GM23338 (cell line): ENCODE measurements around the gene ARF1. TPM values are rescaled to one million over a fixed set of nuclear protein-coding genes. Genes with fewer than 3 reads are reported as not detected.

Experiments
- ATAC-seq: fragments of 200-7000 bp; cut with Tn5 transposase; 3 replicates; pipeline ENCODE4 v1.9.1; 2020
- DNase-seq: peaks from one replicate; pipeline ENCODE4 v3.0.0-alpha.2; 2015; ENCODE audit warnings: low spot score
- H2AFZ ChIP-seq: fragments of 200-600 bp; sonication (generic); 2 replicates; pipeline ENCODE4 v1.8.0; 2016; ENCODE audit warnings: antibody characterized with exemption, mild to moderate bottlenecking, moderate library complexity
- H3F3A ChIP-seq: fragments of 200-600 bp; sonication (generic); replicated peaks from 2 replicates; pipeline ENCODE4 v1.8.0; 2017; ENCODE audit warnings: antibody characterized with exemption, mixed run types, low read depth
- H3K27ac ChIP-seq: fragments of 200-600 bp; sonication (generic); 2 replicates; pipeline ENCODE4 v1.6.1; 2016; ENCODE audit warnings: low read depth
- H3K27me3 ChIP-seq: fragments of 200-600 bp; sonication (generic); 2 replicates; pipeline ENCODE4 v1.8.0; 2016; ENCODE audit warnings: mild to moderate bottlenecking, mixed run types, moderate library complexity; ENCODE audit not compliant: insufficient read depth
- H3K36me3 ChIP-seq: fragments of 200-600 bp; sonication (generic); 2 replicates; pipeline ENCODE4 v1.8.0; 2016; ENCODE audit warnings: mild to moderate bottlenecking; ENCODE audit not compliant: insufficient read depth
- H3K4me1 ChIP-seq: fragments of 200-600 bp; sonication (generic); 2 replicates; pipeline ENCODE4 v1.8.0; 2016; ENCODE audit warnings: mild to moderate bottlenecking, moderate library complexity; ENCODE audit not compliant: insufficient read depth
- H3K4me2 ChIP-seq: fragments of 200-600 bp; sonication (generic); 2 replicates; pipeline ENCODE4 v1.7.1; 2017; ENCODE audit warnings: mixed run types
- H3K4me3 ChIP-seq: fragments of 200-600 bp; sonication (generic); 2 replicates; pipeline ENCODE4 v1.6.1; 2016; ENCODE audit warnings: mixed run types
- H3K79me2 ChIP-seq: fragments of 200-600 bp; sonication (generic); replicated peaks from 2 replicates; pipeline ENCODE4 v1.8.0; 2017; ENCODE audit warnings: mild to moderate bottlenecking; ENCODE audit not compliant: insufficient read depth
- H3K9me2 ChIP-seq: fragments of 200-600 bp; sonication (generic); 2 replicates; pipeline ENCODE4 v1.8.0; 2017; ENCODE audit not compliant: insufficient read depth
- H4K20me1 ChIP-seq: fragments of 200-600 bp; sonication (generic); replicated peaks from 2 replicates; pipeline ENCODE4 v1.8.0; 2017; ENCODE audit warnings: mild to moderate bottlenecking; ENCODE audit not compliant: insufficient read depth
- H3K27ac Mint-ChIP-seq: 2 replicates; pipeline ENCODE4 v1.8.0; 2020; ENCODE audit warnings: inconsistent platforms, mild to moderate bottlenecking, moderate library complexity, mixed read lengths
- H3K27me3 Mint-ChIP-seq: 3 replicates; pipeline ENCODE4 v1.8.0; 2022; ENCODE audit warnings: low read depth, mild to moderate bottlenecking, moderate library complexity, mixed read lengths, inconsistent platforms; ENCODE audit not compliant: insufficient read depth, poor library complexity
- H3K36me3 Mint-ChIP-seq: 3 replicates; pipeline ENCODE4 v1.8.0; 2021; ENCODE audit warnings: low read depth, mild to moderate bottlenecking, inconsistent platforms, moderate library complexity, mixed read lengths
- H3K4me1 Mint-ChIP-seq: 3 replicates; pipeline ENCODE4 v1.8.0; 2020; ENCODE audit warnings: mild to moderate bottlenecking, inconsistent platforms, mixed read lengths
- H3K4me3 Mint-ChIP-seq: 3 replicates; pipeline ENCODE4 v1.8.0; 2021; ENCODE audit warnings: moderate library complexity, mild to moderate bottlenecking, inconsistent platforms, mixed read lengths
- H3K9me3 Mint-ChIP-seq: 3 replicates; pipeline ENCODE4 v1.8.0; 2020; ENCODE audit warnings: moderate library complexity, mild to moderate bottlenecking, inconsistent platforms, mixed read lengths
- CREB1 ChIP-seq: fragments of 250-450 bp; sonication (Bioruptor Pico); IDR thresholded peaks from 2 replicates; pipeline ENCODE4 v1.5.0; 2020; ENCODE audit warnings: low read depth, mild to moderate bottlenecking, moderate library complexity
- JUNB ChIP-seq: IDR thresholded peaks from one replicate; pipeline ENCODE4 v1.6.1; 2016; ENCODE audit warnings: antibody characterized with exemption; ENCODE audit not compliant: unreplicated experiment
- NANOG ChIP-seq: IDR thresholded peaks from 2 replicates; pipeline ENCODE4 v1.6.1; 2016; ENCODE audit warnings: antibody characterized with exemption, borderline replicate concordance
- STAT1 ChIP-seq: IDR thresholded peaks from one replicate; pipeline ENCODE4 v1.6.1; 2016; ENCODE audit warnings: antibody characterized with exemption; ENCODE audit not compliant: unreplicated experiment
- ZNF331 ChIP-seq: fragments of 250-450 bp; sonication (Bioruptor Pico); IDR thresholded peaks from 2 replicates; pipeline ENCODE4 v1.5.0; 2020; ENCODE audit warnings: low read depth, mild to moderate bottlenecking, moderate library complexity
- polyA plus RNA-seq: library from polyadenylated mRNA; unstranded; fragments of >200 nt; fragmentation: Nextera tagmentation; extraction: Ambion mirVana; gene quantifications from 2 replicates; pipeline ENCODE4 v1.2.1, GENCODE V29; 2016
- total RNA-seq: library from RNA; depleted of rRNA; stranded (reverse); fragments of >200 nt; shearing (Covaris generic); gene quantifications from 2 replicates; pipeline ENCODE4 v1.2.3, GENCODE V29; 2014
- TF ChIP-seq, protein P1 (sequence below): IDR thresholded peaks from one replicate; pipeline ENCODE4 v1.6.1; 2018; ENCODE audit warnings: antibody characterized with exemption; ENCODE audit not compliant: unreplicated experiment
- TF ChIP-seq, protein P2 (sequence below), 2 experiments: fragments of 200-600 bp in 1 of 2; sonication (generic) in 1 of 2; conservative IDR thresholded peaks; 2 replicates each; pipeline versions ENCODE4 v1.5.1 to v1.6.1; 2016 to 2017; ENCODE audit warnings: antibody characterized with exemption in 2 of 2, low read depth in 2 of 2, mild to moderate bottlenecking in 2 of 2, moderate library complexity in 1 of 2
- TF ChIP-seq, protein P3 (sequence below): IDR thresholded peaks from 2 replicates; pipeline ENCODE4 v1.6.1; 2016; ENCODE audit warnings: antibody characterized with exemption

ARF1 gene
- total and polyA plus RNA-seq, 2 experiments from 2014 or later: 210 to 306 TPM

DNA sequence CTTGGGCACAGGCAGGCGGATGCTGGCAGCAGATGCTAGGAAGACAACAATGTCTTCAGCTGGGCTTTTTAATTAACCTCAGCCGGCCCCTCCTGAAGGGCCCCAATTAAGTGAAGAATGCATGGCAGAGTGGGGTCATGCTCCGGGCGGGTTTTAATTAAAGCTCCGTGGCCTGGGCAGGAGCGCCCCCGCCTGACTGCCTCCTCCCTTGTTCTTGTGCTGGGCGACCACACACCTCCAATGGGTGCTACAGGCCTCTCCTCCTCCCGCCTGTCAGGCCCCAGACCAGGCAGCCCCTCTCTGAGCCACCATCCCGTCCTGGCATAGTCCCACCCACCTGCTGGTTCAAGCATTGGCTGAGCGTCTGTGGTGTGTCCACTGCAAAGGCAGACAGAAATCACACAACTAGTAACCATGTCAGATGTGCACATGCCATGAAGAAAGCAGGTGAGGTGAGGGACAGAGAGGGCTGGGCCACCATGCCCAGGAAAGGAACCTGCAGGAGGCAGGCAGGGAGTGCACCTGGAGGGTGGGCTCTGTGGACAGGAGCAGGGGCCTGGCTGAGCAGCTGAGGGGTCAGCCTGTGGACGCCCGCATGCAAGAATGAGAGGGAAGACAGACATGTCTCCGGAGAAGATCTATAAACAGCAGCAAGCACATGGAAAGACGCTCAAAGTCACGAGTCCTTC is 8.5 kb upstream of the ARF1 start:
- H3K79me2 ChIP-seq: no peaks in the 10 kb centered on the region
- Mint-ChIP-seq H3K4me3 (no peak overlapping the region), H3K36me3 (no peaks in the 10 kb centered on the region), H3K27ac (no peak overlapping the region), H3K4me1 (peaks cover 7% of the 10 kb centered on the region), H3K9me3 (no peaks in the 10 kb centered on the region), H3K27me3 (peaks cover 74% of the 10 kb centered on the region)
- H3K9me2 ChIP-seq: no peaks in the 10 kb centered on the region
- peaks cover 5% of the 10 kb centered on the region; the same call in 1 of the 2 replicates for H3K4me1 ChIP-seq
- H3F3A ChIP-seq: no peaks in the 10 kb centered on the region
- H3K4me2 ChIP-seq: no peak overlapping the region
- no peak overlapping the region for H2AFZ ChIP-seq
- H4K20me1 ChIP-seq: no peaks in the 10 kb centered on the region; the same call in 1 of the 2 replicates
- TF ChIP-seq, protein P1, sequence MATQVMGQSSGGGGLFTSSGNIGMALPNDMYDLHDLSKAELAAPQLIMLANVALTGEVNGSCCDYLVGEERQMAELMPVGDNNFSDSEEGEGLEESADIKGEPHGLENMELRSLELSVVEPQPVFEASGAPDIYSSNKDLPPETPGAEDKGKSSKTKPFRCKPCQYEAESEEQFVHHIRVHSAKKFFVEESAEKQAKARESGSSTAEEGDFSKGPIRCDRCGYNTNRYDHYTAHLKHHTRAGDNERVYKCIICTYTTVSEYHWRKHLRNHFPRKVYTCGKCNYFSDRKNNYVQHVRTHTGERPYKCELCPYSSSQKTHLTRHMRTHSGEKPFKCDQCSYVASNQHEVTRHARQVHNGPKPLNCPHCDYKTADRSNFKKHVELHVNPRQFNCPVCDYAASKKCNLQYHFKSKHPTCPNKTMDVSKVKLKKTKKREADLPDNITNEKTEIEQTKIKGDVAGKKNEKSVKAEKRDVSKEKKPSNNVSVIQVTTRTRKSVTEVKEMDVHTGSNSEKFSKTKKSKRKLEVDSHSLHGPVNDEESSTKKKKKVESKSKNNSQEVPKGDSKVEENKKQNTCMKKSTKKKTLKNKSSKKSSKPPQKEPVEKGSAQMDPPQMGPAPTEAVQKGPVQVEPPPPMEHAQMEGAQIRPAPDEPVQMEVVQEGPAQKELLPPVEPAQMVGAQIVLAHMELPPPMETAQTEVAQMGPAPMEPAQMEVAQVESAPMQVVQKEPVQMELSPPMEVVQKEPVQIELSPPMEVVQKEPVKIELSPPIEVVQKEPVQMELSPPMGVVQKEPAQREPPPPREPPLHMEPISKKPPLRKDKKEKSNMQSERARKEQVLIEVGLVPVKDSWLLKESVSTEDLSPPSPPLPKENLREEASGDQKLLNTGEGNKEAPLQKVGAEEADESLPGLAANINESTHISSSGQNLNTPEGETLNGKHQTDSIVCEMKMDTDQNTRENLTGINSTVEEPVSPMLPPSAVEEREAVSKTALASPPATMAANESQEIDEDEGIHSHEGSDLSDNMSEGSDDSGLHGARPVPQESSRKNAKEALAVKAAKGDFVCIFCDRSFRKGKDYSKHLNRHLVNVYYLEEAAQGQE: no peak
- no peak for TF ChIP-seq NANOG
- TF ChIP-seq ZNF331: no peak
- TF ChIP-seq, protein P2, sequence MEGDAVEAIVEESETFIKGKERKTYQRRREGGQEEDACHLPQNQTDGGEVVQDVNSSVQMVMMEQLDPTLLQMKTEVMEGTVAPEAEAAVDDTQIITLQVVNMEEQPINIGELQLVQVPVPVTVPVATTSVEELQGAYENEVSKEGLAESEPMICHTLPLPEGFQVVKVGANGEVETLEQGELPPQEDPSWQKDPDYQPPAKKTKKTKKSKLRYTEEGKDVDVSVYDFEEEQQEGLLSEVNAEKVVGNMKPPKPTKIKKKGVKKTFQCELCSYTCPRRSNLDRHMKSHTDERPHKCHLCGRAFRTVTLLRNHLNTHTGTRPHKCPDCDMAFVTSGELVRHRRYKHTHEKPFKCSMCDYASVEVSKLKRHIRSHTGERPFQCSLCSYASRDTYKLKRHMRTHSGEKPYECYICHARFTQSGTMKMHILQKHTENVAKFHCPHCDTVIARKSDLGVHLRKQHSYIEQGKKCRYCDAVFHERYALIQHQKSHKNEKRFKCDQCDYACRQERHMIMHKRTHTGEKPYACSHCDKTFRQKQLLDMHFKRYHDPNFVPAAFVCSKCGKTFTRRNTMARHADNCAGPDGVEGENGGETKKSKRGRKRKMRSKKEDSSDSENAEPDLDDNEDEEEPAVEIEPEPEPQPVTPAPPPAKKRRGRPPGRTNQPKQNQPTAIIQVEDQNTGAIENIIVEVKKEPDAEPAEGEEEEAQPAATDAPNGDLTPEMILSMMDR (conservative IDR thresholded peaks at IDR 0.05; ENCODE audit: low read depth in 2 of 2): peak; percentile 44 to 84
- TF ChIP-seq, protein P3, sequence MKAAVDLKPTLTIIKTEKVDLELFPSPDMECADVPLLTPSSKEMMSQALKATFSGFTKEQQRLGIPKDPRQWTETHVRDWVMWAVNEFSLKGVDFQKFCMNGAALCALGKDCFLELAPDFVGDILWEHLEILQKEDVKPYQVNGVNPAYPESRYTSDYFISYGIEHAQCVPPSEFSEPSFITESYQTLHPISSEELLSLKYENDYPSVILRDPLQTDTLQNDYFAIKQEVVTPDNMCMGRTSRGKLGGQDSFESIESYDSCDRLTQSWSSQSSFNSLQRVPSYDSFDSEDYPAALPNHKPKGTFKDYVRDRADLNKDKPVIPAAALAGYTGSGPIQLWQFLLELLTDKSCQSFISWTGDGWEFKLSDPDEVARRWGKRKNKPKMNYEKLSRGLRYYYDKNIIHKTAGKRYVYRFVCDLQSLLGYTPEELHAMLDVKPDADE: no peak
- no peak for TF ChIP-seq JUNB
- TF ChIP-seq CREB1: no peak
- no peak for TF ChIP-seq STAT1
- H3K36me3 ChIP-seq: no peaks in the 10 kb centered on the region
- peaks cover 98% of the 10 kb centered on the region for H3K27me3 ChIP-seq
- H3K27ac ChIP-seq: no peak overlapping the region
- no peak overlapping the region for H3K4me3 ChIP-seq
- ATAC-seq: peak; percentile 75
- peak; percentile 64 for DNase-seq
